NCI-H2196 (cell line): ENCODE measurements around the gene IL20RB.
"Not testable (repeated sequence)": the region's sequence is repeated elsewhere in the genome, so short reads cannot be mapped to it uniquely, and the experiment has no call there.

Source experiments
- DNase-seq: peaks from one replicate; lab custom pipeline; 2025; ENCODE audit not compliant: unreplicated experiment; lab: John Stamatoyannopoulos, UW

Gene IL20RB

GRCh38 chr3:136982520-136983138 lies 24.8 kb downstream of the IL20RB start:
- DNase-seq, result no peak

GRCh38 chr3:136984837-136985236 lies 27.1 kb downstream of the IL20RB start:
- no peak for DNase-seq

GRCh38 chr3:136987398-136987980 lies 29.7 kb downstream of the IL20RB start:
- not testable (repeated sequence) for DNase-seq

GRCh38 chr3:136988651-136989050 lies 30.9 kb downstream of the IL20RB start:
- DNase-seq, result no peak

GRCh38 chr3:136989781-136990524 lies 32.2 kb downstream of the IL20RB start:
- no peak for DNase-seq

GRCh38 chr3:136990826-136991225 lies 33.0 kb downstream of the IL20RB start:
- DNase-seq, result no peak

GRCh38 chr3:136992115-136992514 lies 34.3 kb downstream of the IL20RB start:
- no peak for DNase-seq

- peak; percentile 93 for DNase-seq
Measured at GRCh38 chr3:136994772-136995516, 37.2 kb downstream of the IL20RB start.

GRCh38 chr3:136995652-136996051 lies 37.9 kb downstream of the IL20RB start:
- no peak for DNase-seq

- DNase-seq, result no peak
Measured at GRCh38 chr3:137000039-137000438, 42.3 kb downstream of the IL20RB start.

GRCh38 chr3:137007376-137007775 lies 49.6 kb downstream of the IL20RB start:
- DNase-seq, result not testable (repeated sequence)

- peak; percentile 25 for DNase-seq
Measured at GRCh38 chr3:137008131-137008530, 50.3 kb downstream of the IL20RB start.

- no peak for DNase-seq
Measured at GRCh38 chr3:137008976-137009375, 51.2 kb downstream of the IL20RB start.

GRCh38 chr3:137010137-137010536 lies 52.4 kb downstream of the IL20RB start:
- DNase-seq, result no peak

- no peak for DNase-seq
Measured at GRCh38 chr3:137011153-137011552, 53.4 kb downstream of the IL20RB start.

- no peak for DNase-seq
Measured at GRCh38 chr3:137012097-137012501, 54.3 kb downstream of the IL20RB start.

- peak; percentile 97 for DNase-seq
Measured at GRCh38 chr3:137013951-137014688, 56.3 kb downstream of the IL20RB start.

GRCh38 chr3:137017316-137017715 lies 59.5 kb downstream of the IL20RB start:
- not testable (repeated sequence) for DNase-seq

- no peak for DNase-seq
Measured at GRCh38 chr3:137020315-137020714, 62.5 kb downstream of the IL20RB start.

GRCh38 chr3:137020888-137021287 lies 63.1 kb downstream of the IL20RB start:
- DNase-seq, result no peak

- no peak for DNase-seq
Measured at GRCh38 chr3:137024348-137024747, 66.6 kb downstream of the IL20RB start.
